SU-DHL-6 (cell line): Measurements from ENCODE around the gene BRD2.

ENCODE experiments used
- H2AFZ ChIP-seq: fragments of 200-600 bp; sonication (generic); 2 replicates; pipeline ENCODE4 v1.6.1; 2014; ENCODE audit warnings: low read depth, mild to moderate bottlenecking, moderate library complexity, mixed read lengths, antibody characterized with exemption, low read length; ENCODE audit not compliant: severe bottlenecking
- H3F3A ChIP-seq: fragments of 200-600 bp; shearing (Covaris generic); 2 replicates; pipeline ENCODE4 v1.6.0; 2016; ENCODE audit warnings: antibody characterized with exemption, mild to moderate bottlenecking; ENCODE audit not compliant: insufficient read depth
- H3K27ac ChIP-seq: fragments of 200-600 bp; sonication (generic); 2 replicates; pipeline ENCODE4 v1.5.1; 2016; ENCODE audit warnings: low read depth, mild to moderate bottlenecking, low read length, moderate library complexity, mixed read lengths
- H3K27me3 ChIP-seq: fragments of 200-600 bp; sonication (generic), shearing (Covaris generic); 2 replicates; pipeline ENCODE4 v1.6.0; 2014; ENCODE audit warnings: mild to moderate bottlenecking, low read length
- H3K36me3 ChIP-seq: fragments of 200-600 bp; sonication (generic); 2 replicates; pipeline ENCODE4 v1.6.1; 2014; ENCODE audit warnings: mild to moderate bottlenecking, low read length, mixed read lengths
- H3K4me2 ChIP-seq: fragments of 300-600, 200-600 bp; shearing (Covaris generic), sonication (generic); 2 replicates; pipeline ENCODE4 v1.6.0; 2014; ENCODE audit warnings: low read length, low read depth, mild to moderate bottlenecking; ENCODE audit not compliant: poor library complexity, severe bottlenecking
- H3K4me3 ChIP-seq: fragments of 200-600 bp; sonication (generic); 2 replicates; pipeline ENCODE4 v1.5.1; 2014; ENCODE audit warnings: antibody characterized with exemption, low read length, mild to moderate bottlenecking, mixed read lengths; ENCODE audit not compliant: insufficient read depth, poor library complexity, severe bottlenecking
- H3K79me2 ChIP-seq: fragments of 200-600 bp; sonication (generic); 2 replicates; pipeline ENCODE4 v1.6.1; 2014; ENCODE audit warnings: mild to moderate bottlenecking, low read length, moderate library complexity; ENCODE audit not compliant: insufficient read depth
- H3K9ac ChIP-seq: fragments of 200-600 bp; sonication (generic); 2 replicates; pipeline ENCODE4 v1.7.0; 2014; ENCODE audit warnings: mild to moderate bottlenecking, low read length
- H3K9me2 ChIP-seq: fragments of 200-600 bp; sonication (generic); replicated peaks from 2 replicates; pipeline ENCODE4 v1.6.1; 2014; ENCODE audit warnings: low read length; ENCODE audit not compliant: insufficient read depth
- H3K9me3 ChIP-seq: fragments of 200-600 bp; sonication (generic); 2 replicates; pipeline ENCODE4 v1.6.1; 2014; ENCODE audit warnings: low read length, mixed read lengths; ENCODE audit not compliant: insufficient read depth
- H4K20me1 ChIP-seq: fragments of 200-600 bp; sonication (generic); 2 replicates; pipeline ENCODE4 v1.6.1; 2014; ENCODE audit warnings: low read depth, mild to moderate bottlenecking, antibody characterized with exemption, low read length, moderate library complexity, mixed read lengths
- CTCF ChIP-seq: fragments of 200-600 bp; sonication (generic); IDR thresholded peaks from one replicate; pipeline ENCODE4 v1.5.1; 2017; ENCODE audit warnings: antibody characterized with exemption, mild to moderate bottlenecking, low read length, moderate library complexity; ENCODE audit not compliant: insufficient read depth, poor library complexity, severe bottlenecking
- EZH2phosphoT487 ChIP-seq: fragments of 200-600 bp; sonication (generic), shearing (Covaris generic); conservative IDR thresholded peaks from 2 replicates; pipeline ENCODE4 v1.6.1; 2018; ENCODE audit warnings: mild to moderate bottlenecking, antibody characterized with exemption, low read length, moderate library complexity, mixed read lengths

The BRD2 gene

GRCh38 chr6:32946893-32947292 lies 21.5 kb upstream of the BRD2 start:
- Histone ChIP-seq H3K9me2 (no peaks in the 10 kb centered on the region), H3K79me2 (peaks cover 46% of the 10 kb centered on the region), H2AFZ (no peak overlapping the region), H3K27me3 (no peaks in the 10 kb centered on the region), H3F3A (peaks cover 78% of the 10 kb centered on the region), H4K20me1 (no peaks in the 10 kb centered on the region), H3K27ac (peak overlapping the region; percentile 97), H3K4me2 (peak overlapping the region; percentile 72), H3K9me3 (no peaks in the 10 kb centered on the region), H3K4me3 (peak overlapping the region; percentile 5), H3K36me3 (peaks cover 7% of the 10 kb centered on the region; the same call in 1 of the 2 replicates), H3K9ac (peak overlapping the region; percentile 63)
- TF ChIP-seq CTCF (no peak), EZH2phosphoT487 (no peak)

- H3F3A ChIP-seq = peaks cover 78% of the 10 kb centered on the region
- no peaks in the 10 kb centered on the region for H3K27me3 ChIP-seq
- H3K9ac ChIP-seq = peak overlapping the region; percentile 63
- no peaks in the 10 kb centered on the region for H4K20me1 ChIP-seq
- H3K36me3 ChIP-seq = peaks cover 7% of the 10 kb centered on the region; the same call in 1 of the 2 replicates
- peak overlapping the region; percentile 97 for H3K27ac ChIP-seq
- H3K4me2 ChIP-seq = peak overlapping the region; percentile 72
- H3K4me3 ChIP-seq = peak overlapping the region; percentile 3
- H2AFZ ChIP-seq = peak overlapping the region; percentile 3
- TF ChIP-seq CTCF (peak; percentile 95), EZH2phosphoT487 (no peak)
- H3K9me2 ChIP-seq = no peaks in the 10 kb centered on the region
- no peaks in the 10 kb centered on the region for H3K9me3 ChIP-seq
- H3K79me2 ChIP-seq = peaks cover 56% of the 10 kb centered on the region
Measured at GRCh38 chr6:32947552-32948465, 20.6 kb upstream of the BRD2 start.

- no peaks in the 10 kb centered on the region for H3K9me2 ChIP-seq
- no peak overlapping the region for H2AFZ ChIP-seq
- no peaks in the 10 kb centered on the region for H4K20me1 ChIP-seq
- peak overlapping the region; percentile 72 for H3K4me2 ChIP-seq
- peak overlapping the region; percentile 63 for H3K9ac ChIP-seq
- H3K36me3 ChIP-seq = peaks cover 7% of the 10 kb centered on the region; the same call in 1 of the 2 replicates
- peak overlapping the region; percentile 97 for H3K27ac ChIP-seq
- H3K4me3 ChIP-seq = no peak overlapping the region
- H3K79me2 ChIP-seq = peaks cover 51% of the 10 kb centered on the region
- no peaks in the 10 kb centered on the region for H3K9me3 ChIP-seq
- no peaks in the 10 kb centered on the region for H3K27me3 ChIP-seq
- H3F3A ChIP-seq = peaks cover 76% of the 10 kb centered on the region
- no peak for TF ChIP-seq CTCF
- TF ChIP-seq EZH2phosphoT487 = no peak
Measured at GRCh38 chr6:32949113-32949512, 19.3 kb upstream of the BRD2 start.
